Small intestine (tissue), 7 donors: ENCODE results near the gene ALG9. TPM values are rescaled to one million over a fixed set of nuclear protein-coding genes. Genes with fewer than 3 reads are reported as not detected.

Experiments
- DNase-seq, 2 donors: peaks; one replicate each; pipeline versions ENCODE4 v3.0.0 to v3.0.0-alpha.2; 2013
- FAIRE-seq: peaks from 2 replicates; lab custom pipeline; 2012; peaks lifted over from hg19 to GRCh38; lab: Jason Lieb, UNC
- H3K27ac ChIP-seq, 3 donors: one replicate each; pipeline ENCODE4 v1.5.1; 2013; ENCODE audit warnings: low read length in 2 of 3, mild to moderate bottlenecking in 2 of 3, control low read depth in 1 of 3, inconsistent platforms in 1 of 3, low read depth in 1 of 3, moderate library complexity in 1 of 3
- H3K27me3 ChIP-seq, 3 donors: one replicate each; pipeline ENCODE4 v1.6.1; 2013; ENCODE audit warnings: low read length in 3 of 3, inconsistent platforms in 1 of 3; ENCODE audit not compliant: control insufficient read depth in 3 of 3, insufficient read depth in 3 of 3
- H3K36me3 ChIP-seq, 3 donors: one replicate each; pipeline ENCODE4 v1.6.1; 2013; ENCODE audit warnings: low read length in 3 of 3, inconsistent platforms in 1 of 3, low read depth in 1 of 3, mild to moderate bottlenecking in 1 of 3, moderate library complexity in 1 of 3; ENCODE audit not compliant: control insufficient read depth in 3 of 3, insufficient read depth in 2 of 3
- H3K4me1 ChIP-seq, 3 donors: one replicate each; pipeline ENCODE4 v1.6.1; 2013; ENCODE audit warnings: low read length in 2 of 3, inconsistent platforms in 1 of 3, low read depth in 1 of 3, mild to moderate bottlenecking in 1 of 3, moderate library complexity in 1 of 3; ENCODE audit not compliant: control insufficient read depth in 3 of 3, insufficient read depth in 2 of 3
- H3K4me3 ChIP-seq, 3 donors: one replicate each; pipeline ENCODE4 v1.5.1; 2013; ENCODE audit warnings: low read length in 3 of 3, control low read depth in 1 of 3, inconsistent platforms in 1 of 3, low read depth in 1 of 3, mild to moderate bottlenecking in 1 of 3, moderate library complexity in 1 of 3
- H3K9me3 ChIP-seq, 2 donors: one replicate each; pipeline ENCODE4 v1.6.1; 2013; ENCODE audit warnings: low read depth in 1 of 2, low read length in 1 of 2; ENCODE audit not compliant: control insufficient read depth in 2 of 2, insufficient read depth in 1 of 2
- WGBS, 3 donors: extraction: QIAGEN DNeasy Blood & Tissue Kit; methylation state at CpG; one replicate each; pipeline ENCODE4 v1.1.7; 2013; 5-methylcytosine and 5-hydroxymethylcytosine counted together
- polyA plus RNA-seq, 4 donors: library from polyadenylated mRNA; stranded (reverse) in 3 of 4; unstranded in 1 of 4; fragments of 200-250 nt in 3 of 4; fragments of 120-200 nt in 1 of 4; gene quantifications; one replicate each; pipeline versions ENCODE4 v1.2.1 to v1.2.3, GENCODE V29; 2013
- donor health status: healthy with polysubstance abuse.
- donor health status: control.
- donor health status: control.
- donor health status: Bipolar disorder and iron deficiency.
- donor health status: healthy.

The ALG9 gene
- polyA plus RNA-seq, 4 donors, result 15.7 to 31.9 (median 17.3) TPM

DNA sequence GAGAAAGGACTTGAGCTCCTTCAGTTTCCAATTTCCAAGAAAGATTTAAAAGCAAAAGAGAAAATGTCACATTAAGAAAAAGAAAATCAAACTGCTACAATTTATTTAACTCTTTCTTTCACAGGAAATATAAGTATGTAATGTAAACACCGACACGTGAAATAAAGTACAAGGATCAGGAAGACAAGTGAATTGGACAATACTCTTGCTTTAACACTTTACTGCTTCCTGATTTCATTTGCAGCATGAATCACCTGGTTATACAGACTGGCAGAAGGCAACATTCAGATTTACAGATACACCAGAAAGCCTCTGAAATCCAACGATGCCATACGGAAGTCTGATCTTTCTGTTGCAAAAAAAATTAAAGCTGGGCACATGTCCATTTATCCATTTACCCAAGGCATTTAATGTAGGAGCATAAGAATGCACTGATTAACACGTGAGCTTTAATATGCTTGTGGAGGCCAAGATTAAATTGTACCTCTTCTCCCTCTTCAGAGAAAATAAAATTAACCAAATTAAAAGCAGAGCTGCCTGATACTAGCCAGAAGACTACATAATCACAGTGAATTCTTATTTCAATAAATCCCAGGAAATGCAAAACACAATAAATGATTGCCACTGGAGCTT, 89.2 kb downstream of the ALG9 start:
- no peak for FAIRE-seq
- Histone ChIP-seq H3K36me3 (peaks cover 0 to 4% (median 0%) of the 10 kb centered on the region in 3 donors), H3K9me3 (no peaks in the 10 kb centered on the region), H3K4me1 (peaks cover 1 to 46% (median 2%) of the 10 kb centered on the region in 3 donors), H3K27ac (peak overlapping the region in 1 of 3 donors; percentile 59), H3K27me3 (no peaks in the 10 kb centered on the region), H3K4me3 (no peak overlapping the region)
- peak; percentile 49 to 68 for DNase-seq
- WGBS, 3 donors, result 10 to 55% (median 45%) methylated on average over 5 of the region's 5 CpGs

DNA sequence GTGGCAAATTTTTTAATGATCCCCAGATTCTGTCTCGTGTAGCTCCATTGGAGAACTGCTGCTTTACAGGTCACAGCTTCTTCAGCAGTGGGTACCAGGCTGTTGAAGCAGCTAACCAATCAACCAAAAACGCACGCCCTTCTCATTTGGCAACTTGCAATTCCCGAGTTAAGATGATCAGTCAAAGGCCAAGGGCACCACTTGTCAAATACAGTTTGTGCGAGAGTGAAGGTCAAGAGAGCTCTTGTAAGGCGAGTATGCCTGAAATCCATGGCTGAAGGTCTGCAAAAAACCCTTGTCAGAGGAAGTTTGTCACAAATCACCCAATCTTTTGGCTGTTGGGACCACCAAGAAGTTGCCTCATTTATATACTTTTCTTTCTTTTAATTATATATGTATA, 92.3 kb downstream of the ALG9 start:
- no peak for FAIRE-seq
- WGBS, 3 donors, result 67 to 85% (median 68%) methylated on average over 6 of the region's 6 CpGs
- peaks cover 1 to 37% (median 2%) of the 10 kb centered on the region in 3 donors for H3K4me1 ChIP-seq

DNA sequence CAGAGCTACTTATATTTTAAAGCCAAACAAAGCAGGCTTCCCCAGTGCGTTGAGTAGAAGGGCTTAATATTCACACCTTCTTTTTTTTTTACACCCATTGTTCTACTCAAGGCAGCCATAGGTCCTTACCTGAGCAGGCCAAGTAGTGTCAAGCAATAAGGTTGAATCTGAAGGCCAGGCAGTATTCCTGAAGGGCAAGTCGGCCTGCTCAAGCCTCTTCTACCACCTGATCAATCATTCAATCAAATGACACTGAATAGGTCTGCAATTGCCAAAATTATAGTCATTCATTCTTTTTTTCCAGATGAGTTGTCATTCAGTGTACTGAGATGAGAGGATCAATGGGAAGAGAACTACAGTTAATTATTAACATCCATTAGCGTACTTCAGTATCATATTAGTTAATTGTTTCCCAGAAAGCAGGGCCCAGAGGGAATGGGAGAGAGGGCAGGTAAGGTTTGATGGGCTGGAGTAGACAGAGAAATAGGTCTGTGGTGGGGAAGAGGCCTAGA, 93.3 kb downstream of the ALG9 start:
- Histone ChIP-seq H3K4me3 (no peak overlapping the region), H3K27me3 (no peaks in the 10 kb centered on the region), H3K9me3 (no peaks in the 10 kb centered on the region), H3K4me1 (peaks cover 1 to 37% (median 2%) of the 10 kb centered on the region in 3 donors), H3K27ac (peak overlapping the region in 1 of 3 donors; percentile 78), H3K36me3 (no peaks in the 10 kb centered on the region)
- peak; percentile 57 to 68 for DNase-seq
- FAIRE-seq, result no peak
- 11 to 67% (median 42%) methylated on average over 3 of the region's 3 CpGs for WGBS, 3 donors

More for the DNA sequence above, 92.3 kb downstream of the ALG9 start:
- H3K27ac ChIP-seq, result no peak overlapping the region
- DNase-seq, result no peak
- no peaks in the 10 kb centered on the region for H3K36me3 ChIP-seq
- H3K9me3 ChIP-seq, result no peaks in the 10 kb centered on the region
- no peak overlapping the region for H3K4me3 ChIP-seq
- no peaks in the 10 kb centered on the region for H3K27me3 ChIP-seq

DNA sequence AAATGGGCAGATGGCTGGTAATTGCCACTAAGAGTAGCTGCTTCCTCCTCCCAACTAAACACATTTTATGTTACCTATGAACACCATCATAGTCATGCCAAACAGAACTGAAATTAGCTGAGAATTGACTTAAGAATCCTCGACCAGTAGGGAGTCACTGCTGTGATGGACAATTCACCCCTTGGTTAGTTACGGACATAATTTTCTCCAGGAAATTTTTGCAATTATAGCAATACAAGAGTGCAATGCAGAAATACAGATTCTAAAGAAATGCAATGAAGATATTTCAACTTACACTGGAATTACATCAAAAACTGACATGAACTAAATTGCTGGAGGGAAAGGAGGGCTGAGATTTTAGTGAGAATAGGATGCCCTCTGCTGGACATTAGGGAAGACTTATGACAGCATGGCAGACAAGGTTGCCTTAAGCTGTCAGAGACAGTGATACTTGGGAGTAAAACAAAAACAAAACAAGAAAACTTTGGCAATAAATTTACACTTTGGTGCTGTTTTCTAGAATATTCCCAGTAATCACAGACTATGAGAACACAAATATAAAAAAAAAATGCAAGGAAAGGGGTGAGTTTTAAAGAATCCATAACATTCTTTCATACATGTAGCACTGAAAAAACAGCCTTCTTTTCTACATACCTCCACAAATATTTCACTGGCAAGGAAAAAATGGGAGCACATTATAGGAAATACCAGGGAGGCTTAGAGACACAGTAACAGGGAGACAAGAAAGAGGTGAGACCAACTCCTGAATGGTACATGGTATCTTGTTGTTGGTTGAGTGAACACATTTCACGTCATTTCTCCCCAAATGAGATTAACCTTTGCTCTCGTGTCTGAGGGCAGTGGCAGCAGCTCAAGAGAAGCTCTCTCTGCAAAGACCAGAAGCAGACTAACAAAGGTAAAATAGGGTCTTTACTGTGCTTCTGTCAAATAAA, 94.0 kb downstream of the ALG9 start:
- no peaks in the 10 kb centered on the region for H3K27me3 ChIP-seq
- H3K9me3 ChIP-seq, result no peaks in the 10 kb centered on the region
- no peaks in the 10 kb centered on the region for H3K36me3 ChIP-seq
- FAIRE-seq (no peak), DNase-seq (peak; percentile 79 to 80)
- WGBS, 3 donors, result 41 to 60% (median 56%) methylated on average over 4 of the region's 4 CpGs
- H3K27ac ChIP-seq, result peak overlapping the region in 1 of 3 donors; percentile 78
- no peak overlapping the region for H3K4me3 ChIP-seq
- H3K4me1 ChIP-seq, result peaks cover 1 to 36% (median 2%) of the 10 kb centered on the region in 3 donors

DNA sequence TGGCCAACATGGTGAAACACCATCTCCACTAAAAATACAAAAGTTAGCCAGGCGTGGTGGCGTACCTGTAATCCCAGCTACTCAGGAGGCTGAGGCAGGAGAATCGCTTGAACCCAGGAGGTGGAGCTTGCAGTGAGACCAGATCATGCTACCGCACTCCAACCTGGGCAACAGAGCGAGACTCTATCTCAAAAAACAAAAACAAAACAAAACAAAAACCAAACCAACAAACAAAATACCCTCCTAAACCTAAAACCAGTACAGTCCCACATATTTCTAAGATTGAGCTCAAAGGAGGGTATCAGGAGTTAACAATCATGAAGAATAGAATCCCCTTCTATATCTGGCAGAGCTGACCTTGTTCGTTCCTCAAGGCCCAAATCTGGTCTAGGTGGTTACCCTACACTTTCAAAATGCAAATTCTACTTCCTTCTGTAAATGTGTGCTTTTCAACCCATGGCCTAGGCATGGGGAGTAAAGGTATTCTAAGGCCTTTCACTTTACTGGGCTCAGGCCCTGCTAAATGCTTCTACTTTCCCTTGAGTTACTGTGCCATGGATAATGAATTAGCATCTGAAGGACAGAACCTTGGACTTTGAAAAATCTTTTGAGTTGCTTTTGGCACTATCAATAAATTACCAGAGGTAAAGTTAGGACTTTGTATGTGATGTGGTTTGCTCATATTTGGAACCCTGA, 94.8 kb downstream of the ALG9 start:
- 82 to 86% (median 83%) methylated on average over 6 of the region's 6 CpGs for WGBS, 3 donors
- no peak for FAIRE-seq

DNA sequence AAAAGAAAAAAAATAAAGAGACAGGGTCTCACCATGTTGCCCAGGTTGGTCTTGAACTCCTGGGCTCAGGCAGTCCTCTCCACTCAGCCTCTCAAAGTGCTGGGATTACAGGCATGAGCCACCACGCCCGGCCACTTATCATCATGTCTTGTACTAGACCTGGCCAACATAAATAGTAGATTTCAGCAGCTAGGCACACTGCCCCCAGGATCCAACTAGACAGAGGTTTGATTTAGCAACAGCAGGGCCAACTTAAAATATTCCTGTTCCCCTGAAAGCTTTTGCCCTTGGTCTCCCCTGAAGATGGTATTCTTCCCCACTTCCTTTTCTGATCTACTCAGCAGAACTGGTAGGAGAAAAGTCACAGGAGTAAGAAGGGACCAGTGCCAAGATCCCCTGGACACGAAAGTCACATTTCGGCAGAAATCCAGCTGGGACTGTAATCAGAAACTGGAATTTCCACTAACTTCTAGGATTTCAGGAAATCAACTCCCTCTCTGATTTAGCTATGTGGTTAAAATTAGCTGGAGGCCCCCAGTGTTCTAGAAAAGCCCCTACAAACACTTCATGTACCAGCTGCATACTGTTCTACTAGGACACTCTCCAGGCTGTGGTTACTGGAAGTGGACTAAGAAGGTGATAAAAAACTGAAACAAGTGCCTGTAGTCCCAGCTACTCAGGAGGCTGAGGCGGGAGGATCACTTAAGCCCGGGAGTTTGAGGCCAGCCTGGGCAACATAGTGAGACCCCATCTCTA, 96.2 kb downstream of the ALG9 start:
- WGBS, 3 donors, result 67 to 79% (median 69%) methylated on average over 6 of the region's 6 CpGs
- no peak overlapping the region for H3K4me3 ChIP-seq
- H3K27ac ChIP-seq, result peak overlapping the region in 1 of 3 donors; percentile 40
- H3K9me3 ChIP-seq, result no peaks in the 10 kb centered on the region
- DNase-seq, result no peak
- peaks cover 1 to 26% (median 2%) of the 10 kb centered on the region in 3 donors for H3K4me1 ChIP-seq
- FAIRE-seq, result no peak
- H3K36me3 ChIP-seq, result no peaks in the 10 kb centered on the region
- H3K27me3 ChIP-seq, result no peaks in the 10 kb centered on the region

More for the DNA sequence above, 94.8 kb downstream of the ALG9 start:
- Histone ChIP-seq H3K4me1 (peaks cover 1 to 31% (median 2%) of the 10 kb centered on the region in 3 donors), H3K4me3 (no peak overlapping the region), H3K36me3 (no peaks in the 10 kb centered on the region), H3K27ac (peak overlapping the region in 1 of 3 donors; percentile 36), H3K27me3 (no peaks in the 10 kb centered on the region), H3K9me3 (no peaks in the 10 kb centered on the region)
- DNase-seq, result peak in 1 of 2 donors; percentile 21

DNA sequence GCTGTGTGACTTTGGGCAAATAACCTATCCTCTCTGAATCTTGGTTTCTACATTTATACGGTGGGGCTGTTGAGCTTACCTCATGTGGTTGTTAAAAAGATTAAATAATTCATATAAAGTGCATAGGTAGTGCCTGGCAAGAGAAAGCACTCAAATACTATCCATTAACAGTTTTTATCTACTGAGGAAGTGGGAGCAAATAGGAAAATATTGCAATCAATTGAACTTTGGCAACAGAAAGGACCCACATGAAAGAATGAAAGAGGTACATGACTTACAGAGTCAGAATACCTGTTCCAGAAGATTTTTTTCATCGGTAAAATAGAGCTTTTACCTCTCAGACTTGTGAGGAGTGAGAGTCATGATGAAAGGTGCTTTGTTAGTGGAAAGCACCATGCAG, 98.8 kb downstream of the ALG9 start:
- no peaks in the 10 kb centered on the region for H3K9me3 ChIP-seq
- H3K4me1 ChIP-seq, result peaks cover 0 to 15% (median 0%) of the 10 kb centered on the region in 3 donors
- H3K36me3 ChIP-seq, result no peaks in the 10 kb centered on the region
- no peak for DNase-seq
- H3K27me3 ChIP-seq, result no peaks in the 10 kb centered on the region
- WGBS, 3 donors, result 23 to 68% (median 43%) methylated on average over 2 of the region's 2 CpGs
- no peak overlapping the region for H3K27ac ChIP-seq
- no peak overlapping the region for H3K4me3 ChIP-seq
- no peak for FAIRE-seq
